ENCODE results near the gene SLC43A2. TPM values are rescaled to one million over a fixed set of nuclear protein-coding genes. Genes with fewer than 3 reads are reported as not detected.
"Not testable (repeated sequence)": the region's sequence is repeated elsewhere in the genome, so short reads cannot be mapped to it uniquely, and the experiment has no call there.

SLC43A2 gene
- total and polyA plus RNA-seq, 3 donors from 2014 or later: 11.7 to 15.7 (median 12.4) TPM

- TF ChIP-seq, protein P1, sequence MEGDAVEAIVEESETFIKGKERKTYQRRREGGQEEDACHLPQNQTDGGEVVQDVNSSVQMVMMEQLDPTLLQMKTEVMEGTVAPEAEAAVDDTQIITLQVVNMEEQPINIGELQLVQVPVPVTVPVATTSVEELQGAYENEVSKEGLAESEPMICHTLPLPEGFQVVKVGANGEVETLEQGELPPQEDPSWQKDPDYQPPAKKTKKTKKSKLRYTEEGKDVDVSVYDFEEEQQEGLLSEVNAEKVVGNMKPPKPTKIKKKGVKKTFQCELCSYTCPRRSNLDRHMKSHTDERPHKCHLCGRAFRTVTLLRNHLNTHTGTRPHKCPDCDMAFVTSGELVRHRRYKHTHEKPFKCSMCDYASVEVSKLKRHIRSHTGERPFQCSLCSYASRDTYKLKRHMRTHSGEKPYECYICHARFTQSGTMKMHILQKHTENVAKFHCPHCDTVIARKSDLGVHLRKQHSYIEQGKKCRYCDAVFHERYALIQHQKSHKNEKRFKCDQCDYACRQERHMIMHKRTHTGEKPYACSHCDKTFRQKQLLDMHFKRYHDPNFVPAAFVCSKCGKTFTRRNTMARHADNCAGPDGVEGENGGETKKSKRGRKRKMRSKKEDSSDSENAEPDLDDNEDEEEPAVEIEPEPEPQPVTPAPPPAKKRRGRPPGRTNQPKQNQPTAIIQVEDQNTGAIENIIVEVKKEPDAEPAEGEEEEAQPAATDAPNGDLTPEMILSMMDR (IDR thresholded peaks at IDR 0.05): no peak
- no peak for TF ChIP-seq POLR2A (IDR thresholded peaks at IDR 0.05)
- WGBS, 2 donors: 51 to 58% methylated on average over 2 of the region's 2 CpGs
- Histone ChIP-seq H3K27me3 (no peaks in the 10 kb centered on the region), H3K36me3 (ENCODE audit: low read depth, missing control alignments) (no peaks in the 10 kb centered on the region), H3K27ac (no peak overlapping the region), H3K4me1 (no peaks in the 10 kb centered on the region), H3K4me3 (no peak overlapping the region), H3K9me3 (no peaks in the 10 kb centered on the region)
- DNase-seq: no peak
- intact Hi-C loops (cut with DNase I; ENCODE audit: low total_unique reads): no loop called here
Measured at GRCh38 chr17:1529863-1530262, 98.8 kb downstream of the SLC43A2 start.

DNA sequence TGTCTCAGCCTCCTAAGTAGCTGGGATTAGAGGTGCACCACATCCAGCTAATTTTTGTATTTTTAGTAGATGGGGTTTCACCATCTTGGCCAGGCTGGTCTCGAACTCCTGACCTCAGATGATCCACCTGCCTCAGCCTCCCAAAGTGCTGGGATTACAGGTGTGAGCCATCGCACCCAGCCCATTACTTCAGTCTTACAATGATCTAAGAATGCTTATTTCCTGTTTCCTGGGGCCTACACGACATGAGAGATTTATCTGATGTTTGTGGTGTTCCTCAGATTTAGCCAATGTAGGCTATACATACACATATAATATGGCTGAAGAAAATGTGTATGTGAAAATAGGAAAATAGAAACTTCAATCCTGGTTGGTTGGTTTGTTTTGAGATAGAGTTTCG lies 101.8 kb downstream of the SLC43A2 start:
- H3K4me3 ChIP-seq; intact Hi-C loops (cut with DNase I; ENCODE audit: low total_unique reads); H3K27me3 ChIP-seq; H3K4me1 ChIP-seq; DNase-seq; H3K9me3 ChIP-seq; H3K27ac ChIP-seq; H3K36me3 ChIP-seq (ENCODE audit: low read depth, missing control alignments): not testable (repeated sequence)
- WGBS, 2 donors: 85 to 92% methylated on average over 4 of the region's 4 CpGs

DNA sequence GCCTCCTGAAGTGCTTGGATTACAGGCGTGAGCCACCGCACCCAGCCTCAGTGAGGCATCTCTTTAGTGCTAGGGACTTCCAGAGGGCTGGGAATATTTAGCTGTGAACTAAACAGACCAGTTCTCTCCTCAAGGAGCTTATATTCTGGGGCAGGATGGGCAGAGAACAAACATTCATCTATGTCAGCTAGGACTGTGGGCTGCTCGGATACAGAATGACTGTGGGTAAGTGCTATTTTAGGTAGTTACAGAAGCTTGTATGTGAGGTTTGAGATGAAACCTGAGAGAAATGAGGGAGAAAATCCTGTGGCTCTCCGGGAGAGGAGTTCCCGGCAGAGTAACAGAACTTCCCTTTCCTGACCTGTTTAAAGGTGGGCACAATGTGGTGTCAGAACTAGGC lies 106.0 kb downstream of the SLC43A2 start:
- intact Hi-C loops (cut with DNase I; ENCODE audit: low total_unique reads): no loop called here
- H3K9me3 ChIP-seq: no peaks in the 10 kb centered on the region
- peaks cover 1% of the 10 kb centered on the region for H3K4me1 ChIP-seq
- no peak overlapping the region for H3K4me3 ChIP-seq
- H3K27me3 ChIP-seq: no peaks in the 10 kb centered on the region
- no peak overlapping the region for H3K27ac ChIP-seq
- TF ChIP-seq POLR2A (IDR thresholded peaks at IDR 0.05): no peak
- TF ChIP-seq, protein P1 (IDR thresholded peaks at IDR 0.05): no peak
- 86 to 89% methylated on average over 4 to 5 of the region's 5 CpGs for WGBS, 2 donors
- H3K36me3 ChIP-seq (ENCODE audit: low read depth, missing control alignments): no peaks in the 10 kb centered on the region
- no peak for DNase-seq

GRCh38 chr17:1521086-1521640 lies 107.5 kb downstream of the SLC43A2 start:
- intact Hi-C loops (cut with DNase I; ENCODE audit: low total_unique reads): no loop called here
- peaks cover 4% of the 10 kb centered on the region for H3K4me1 ChIP-seq
- H3K4me3 ChIP-seq: no peak overlapping the region
- H3K36me3 ChIP-seq (ENCODE audit: low read depth, missing control alignments): no peaks in the 10 kb centered on the region
- DNase-seq: no peak
- WGBS, 2 donors: 77 to 82% methylated on average over 10 of the region's 10 CpGs
- no peaks in the 10 kb centered on the region for H3K9me3 ChIP-seq
- TF ChIP-seq, protein P1 (IDR thresholded peaks at IDR 0.05): no peak
- TF ChIP-seq POLR2A (IDR thresholded peaks at IDR 0.05): no peak
- H3K27me3 ChIP-seq: no peaks in the 10 kb centered on the region
- H3K27ac ChIP-seq: no peak overlapping the region

GRCh38 chr17:1519678-1520077 lies 109.0 kb downstream of the SLC43A2 start:
- Histone ChIP-seq H3K36me3 (ENCODE audit: low read depth, missing control alignments) (no peaks in the 10 kb centered on the region), H3K4me3 (no peak overlapping the region), H3K27ac (no peak overlapping the region), H3K4me1 (peaks cover 11% of the 10 kb centered on the region), H3K27me3 (no peaks in the 10 kb centered on the region), H3K9me3 (no peaks in the 10 kb centered on the region)
- 65 to 84% methylated on average over 7 of the region's 7 CpGs for WGBS, 2 donors
- no peak for DNase-seq
- TF ChIP-seq, protein P1 (IDR thresholded peaks at IDR 0.05): no peak
- TF ChIP-seq POLR2A (IDR thresholded peaks at IDR 0.05): no peak
- intact Hi-C loops (cut with DNase I; ENCODE audit: low total_unique reads): loop anchor here (10.0 kb wide), 1 partner anchor 165 kb away; no protein-coding TSS in a partner anchor

Small RNA genes within 50 kb of the gene (small RNA-seq; reads per million reads assigned to genes)
- 0 reads per million in 2 donors for gene RN7SL105P

Other genes with a start within 250 kb of the SLC43A2 start
- gene YWHAE, start 228.6 kb downstream of the SLC43A2 start, total RNA-seq: 100 to 1,000 TPM; 678 to 749 TPM
- gene YWHAE, start 228.6 kb downstream of the SLC43A2 start, polyA plus RNA-seq (ENCODE audit: insufficient read depth, low read depth, low replicate concordance): 649 TPM
- gene CRK, start 172.6 kb downstream of the SLC43A2 start, total RNA-seq: 10 to 100 TPM; 68.4 to 79.1 TPM
- 45.7 TPM for gene CRK, start 172.6 kb downstream of the SLC43A2 start, polyA plus RNA-seq (ENCODE audit: insufficient read depth, low read depth, low replicate concordance)
- gene MYO1C, start 136.1 kb downstream of the SLC43A2 start, total RNA-seq: 10 to 100 TPM; 45.0 to 68.3 TPM
- gene MYO1C, start 136.1 kb downstream of the SLC43A2 start, polyA plus RNA-seq (ENCODE audit: insufficient read depth, low read depth, low replicate concordance): 49.2 TPM
- 10 to 100 TPM; 83.4 to 87.8 TPM for gene INPP5K, start 112.2 kb downstream of the SLC43A2 start, total RNA-seq
- gene INPP5K, start 112.2 kb downstream of the SLC43A2 start, polyA plus RNA-seq (ENCODE audit: insufficient read depth, low read depth, low replicate concordance): 81.2 TPM
- gene PITPNA, start 66.0 kb downstream of the SLC43A2 start, total RNA-seq: 10 to 100 TPM; 52.7 to 53.1 TPM
- 92.4 TPM for gene PITPNA, start 66.0 kb downstream of the SLC43A2 start, polyA plus RNA-seq (ENCODE audit: insufficient read depth, low read depth, low replicate concordance)
- gene SCARF1, start 16.9 kb upstream of the SLC43A2 start, total RNA-seq: 10 to 100 TPM in 1 of 2 donors, 1 to 10 TPM in 1; 9.3 to 11.6 TPM
- 4.7 TPM for gene SCARF1, start 16.9 kb upstream of the SLC43A2 start, polyA plus RNA-seq (ENCODE audit: insufficient read depth, low read depth, low replicate concordance)
- gene RILP, start 21.0 kb upstream of the SLC43A2 start, total RNA-seq: 10 to 100 TPM; 30.6 to 32.5 TPM
- 8.4 TPM for gene RILP, start 21.0 kb upstream of the SLC43A2 start, polyA plus RNA-seq (ENCODE audit: insufficient read depth, low read depth, low replicate concordance)
- gene PRPF8, start 56.0 kb upstream of the SLC43A2 start, total RNA-seq: 100 to 1,000 TPM; 307 to 325 TPM
- gene PRPF8, start 56.0 kb upstream of the SLC43A2 start, polyA plus RNA-seq (ENCODE audit: insufficient read depth, low read depth, low replicate concordance): 315 TPM
- gene TLCD2, start 81.5 kb upstream of the SLC43A2 start, total RNA-seq: 1 to 10 TPM; 1.2 to 2.0 TPM
- 1.1 TPM for gene TLCD2, start 81.5 kb upstream of the SLC43A2 start, polyA plus RNA-seq (ENCODE audit: insufficient read depth, low read depth, low replicate concordance)
- 10 to 100 TPM; 58.4 to 71.4 TPM for gene WDR81, start 95.9 kb upstream of the SLC43A2 start, total RNA-seq
- 16.9 TPM for gene WDR81, start 95.9 kb upstream of the SLC43A2 start, polyA plus RNA-seq (ENCODE audit: insufficient read depth, low read depth, low replicate concordance)
- 10 to 100 TPM; 31.7 to 41.9 TPM for gene SERPINF2, start 114.0 kb upstream of the SLC43A2 start, total RNA-seq
- gene SERPINF2, start 114.0 kb upstream of the SLC43A2 start, polyA plus RNA-seq (ENCODE audit: insufficient read depth, low read depth, low replicate concordance): 15.3 TPM
- 1,000 to 10,000 TPM; 1,211 to 2,317 TPM for gene SERPINF1, start 133.2 kb upstream of the SLC43A2 start, total RNA-seq
- 828 TPM for gene SERPINF1, start 133.2 kb upstream of the SLC43A2 start, polyA plus RNA-seq (ENCODE audit: insufficient read depth, low read depth, low replicate concordance)
- 10 to 100 TPM; 21.2 to 23.0 TPM for gene SMYD4, start 201.1 kb upstream of the SLC43A2 start, total RNA-seq
- gene SMYD4, start 201.1 kb upstream of the SLC43A2 start, polyA plus RNA-seq (ENCODE audit: insufficient read depth, low read depth, low replicate concordance): 14.4 TPM
- gene RPA1, start 201.2 kb upstream of the SLC43A2 start, total RNA-seq: 10 to 100 TPM; 31.7 to 36.4 TPM
- 52.9 TPM for gene RPA1, start 201.2 kb upstream of the SLC43A2 start, polyA plus RNA-seq (ENCODE audit: insufficient read depth, low read depth, low replicate concordance)